ENCODE results near the gene ATPAF1.

Gene ATPAF1

GRCh38 chr1:46650491-46650890 lies 17.7 kb downstream of the ATPAF1 start:
- no peak for DNase-seq (ENCODE audit: low read depth in 2 of 2)

GRCh38 chr1:46649764-46650163 lies 18.4 kb downstream of the ATPAF1 start:
- no peak for DNase-seq (ENCODE audit: low read depth in 2 of 2)

GRCh38 chr1:46647611-46648010 lies 20.6 kb downstream of the ATPAF1 start:
- no peak for DNase-seq (ENCODE audit: low read depth in 2 of 2)

DNA sequence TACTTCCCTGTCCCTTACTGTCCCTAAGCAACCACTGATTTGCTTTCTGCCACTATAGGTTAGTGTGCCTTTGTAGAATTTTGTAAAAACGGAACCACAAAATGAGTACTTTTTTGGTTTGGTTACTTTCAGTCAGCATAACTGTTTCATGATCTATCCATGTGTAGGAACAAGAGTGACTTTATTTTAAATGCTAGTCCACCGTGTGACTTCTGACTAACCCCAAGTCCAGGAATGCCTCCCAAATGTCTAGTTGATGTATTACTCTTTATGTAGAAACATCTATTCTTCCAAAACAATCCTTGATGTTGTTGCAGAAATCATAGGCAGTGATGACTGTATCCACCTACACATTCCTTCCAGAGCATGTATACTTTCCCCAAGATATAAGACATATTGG lies 21.3 kb downstream of the ATPAF1 start:
- DNase-seq (ENCODE audit: low read depth in 2 of 2), result no peak

DNA sequence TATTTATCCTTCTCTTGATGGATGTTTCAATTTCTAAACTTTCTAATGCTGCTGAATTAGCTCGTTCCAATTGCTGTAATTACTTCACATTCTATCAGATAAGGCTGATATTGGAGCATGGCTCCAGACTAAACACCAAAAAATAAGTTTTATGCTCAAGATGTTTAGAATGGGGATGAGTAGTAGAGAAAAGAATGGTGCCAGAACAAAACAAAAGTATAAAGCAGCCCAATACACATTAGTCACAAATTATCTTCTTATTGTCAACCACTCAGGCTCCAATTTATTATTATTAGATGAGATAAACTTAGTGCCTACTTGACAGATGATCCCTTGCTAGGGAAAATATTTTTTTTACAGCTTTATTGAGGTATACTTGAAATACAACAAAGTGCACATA lies 21.8 kb downstream of the ATPAF1 start:
- DNase-seq (ENCODE audit: low read depth in 2 of 2), result no peak

DNA sequence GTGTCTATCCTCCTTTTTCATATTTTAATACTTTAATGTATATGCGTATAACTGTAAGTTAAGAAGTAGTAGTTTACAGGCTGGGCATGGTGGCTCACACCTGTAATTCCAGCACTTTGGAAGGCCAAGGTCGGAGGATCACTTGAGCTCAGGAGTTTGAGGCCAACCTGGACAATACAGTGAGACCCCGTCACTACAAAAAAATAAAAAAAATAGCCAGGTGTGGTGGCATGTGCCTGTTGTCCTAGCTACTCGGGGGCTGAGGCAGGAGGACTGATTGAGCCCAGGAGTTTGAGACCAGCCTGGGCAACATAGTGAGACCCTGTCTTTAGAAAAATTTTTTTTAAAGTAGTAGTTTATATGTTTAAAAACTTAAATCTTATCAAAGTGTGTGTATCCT lies 22.3 kb downstream of the ATPAF1 start:
- no peak for DNase-seq (ENCODE audit: low read depth in 2 of 2)

- no peak for DNase-seq (ENCODE audit: low read depth in 2 of 2)
Observed at GRCh38 chr1:46643368-46643775, 24.8 kb downstream of the ATPAF1 start.

- no peak for DNase-seq (ENCODE audit: low read depth in 2 of 2)
Observed at GRCh38 chr1:46642115-46642680, 26.0 kb downstream of the ATPAF1 start.

DNA sequence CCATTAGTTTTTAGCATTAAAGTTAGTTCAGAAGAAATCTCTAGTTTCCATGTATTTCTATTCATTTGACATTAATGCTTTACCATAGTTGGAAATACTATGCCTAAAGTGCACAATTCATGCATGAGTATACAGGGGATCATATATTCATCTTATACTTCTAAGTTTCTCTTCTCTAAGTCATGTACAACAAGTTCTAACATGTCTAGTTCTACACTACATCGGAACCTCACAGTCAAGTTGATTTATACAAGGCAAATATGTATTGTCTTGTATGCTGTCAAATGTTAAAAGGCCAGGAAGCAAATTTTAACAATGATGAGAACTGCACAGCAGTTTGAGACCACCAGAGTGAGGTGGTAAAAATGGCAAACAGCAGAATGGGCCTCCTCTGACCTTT lies 28.6 kb downstream of the ATPAF1 start:
- DNase-seq (ENCODE audit: low read depth in 2 of 2), result no peak

DNA sequence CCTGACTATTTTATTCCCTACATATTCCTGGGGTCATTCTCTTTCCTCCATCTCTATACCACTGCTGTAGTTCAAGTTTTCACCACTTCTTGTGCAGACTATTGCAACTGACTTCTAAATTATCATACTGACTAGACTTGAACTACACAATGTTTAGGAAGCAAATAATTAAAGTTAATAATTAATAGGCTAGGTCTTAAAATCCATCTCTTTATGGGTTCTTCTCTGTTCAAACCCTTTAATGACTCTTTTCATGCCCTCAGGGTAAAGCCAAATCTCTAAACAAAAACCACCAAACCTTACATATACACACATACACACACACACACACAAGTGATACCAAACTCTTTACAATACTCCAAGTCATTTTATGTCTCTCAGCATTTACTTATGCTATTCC lies 29.2 kb downstream of the ATPAF1 start:
- no peak for DNase-seq (ENCODE audit: low read depth in 2 of 2)

DNA sequence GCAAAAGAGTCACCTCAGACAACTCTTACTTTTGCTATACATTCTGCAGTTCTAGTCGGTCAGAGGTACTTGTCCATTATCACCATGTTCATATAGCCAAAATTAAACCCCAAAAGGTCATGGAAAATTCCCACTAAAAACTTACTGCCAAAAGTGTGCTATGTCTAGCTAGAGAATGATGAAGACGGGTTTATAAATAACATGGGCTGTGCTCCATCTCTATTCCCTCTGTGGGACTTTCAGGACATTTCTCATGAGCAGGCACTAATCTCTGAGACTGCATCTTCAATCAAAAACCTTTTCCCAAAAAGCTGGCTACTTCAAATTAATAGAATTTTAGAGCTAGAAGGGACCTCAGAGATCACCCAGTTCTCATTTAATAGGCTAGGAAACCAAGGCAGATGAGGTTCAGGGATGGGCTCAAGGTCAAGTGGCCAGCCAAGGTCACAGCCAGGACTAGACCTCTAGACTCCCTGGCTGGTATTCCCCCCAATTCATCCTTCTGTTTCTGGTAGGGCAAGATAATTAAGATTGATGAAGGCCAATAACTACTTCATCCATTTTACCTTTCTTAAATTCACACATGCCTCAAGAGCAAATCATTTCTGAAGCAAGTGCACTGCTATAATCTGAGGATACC lies 30.6 kb downstream of the ATPAF1 start:
- DNase-seq (ENCODE audit: low read depth in 2 of 2), result no peak

DNA sequence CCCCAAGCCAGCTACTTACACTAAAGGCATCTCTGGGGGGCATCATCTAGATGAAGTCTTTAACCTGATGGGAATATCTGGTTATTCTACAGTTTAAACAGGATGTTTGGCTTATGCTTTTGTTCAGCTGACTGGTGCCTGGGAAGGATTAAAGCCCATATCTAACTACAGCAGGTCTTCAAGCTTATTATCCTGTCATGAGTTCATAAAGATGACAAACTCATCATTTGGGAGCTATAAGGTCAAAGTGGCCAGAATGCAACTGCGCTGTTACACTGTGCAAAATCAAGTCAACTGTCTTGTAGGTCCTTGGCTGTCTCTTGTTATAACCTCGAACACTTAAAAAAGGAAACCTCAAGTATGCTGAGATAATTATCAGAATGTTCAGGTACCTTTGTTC lies 33.0 kb downstream of the ATPAF1 start:
- DNase-seq (ENCODE audit: low read depth in 2 of 2), result no peak

GRCh38 chr1:46630719-46631118 lies 37.4 kb downstream of the ATPAF1 start:
- no peak for DNase-seq (ENCODE audit: low read depth in 2 of 2)

GRCh38 chr1:46623743-46624644 lies 44.2 kb downstream of the ATPAF1 start:
- DNase-seq (ENCODE audit: low read depth in 2 of 2), result no peak

GRCh38 chr1:46622344-46622743 lies 45.8 kb downstream of the ATPAF1 start:
- no peak for DNase-seq (ENCODE audit: low read depth in 2 of 2)

GRCh38 chr1:46621930-46622329 lies 46.2 kb downstream of the ATPAF1 start:
- no peak for DNase-seq (ENCODE audit: low read depth in 2 of 2)

GRCh38 chr1:46619656-46620258 lies 48.4 kb downstream of the ATPAF1 start:
- DNase-seq (ENCODE audit: low read depth in 2 of 2), result no peak

- no peak for DNase-seq (ENCODE audit: low read depth in 2 of 2)
Observed at GRCh38 chr1:46618754-46619415, 49.3 kb downstream of the ATPAF1 start.

GRCh38 chr1:46617833-46618232 lies 50.3 kb downstream of the ATPAF1 start:
- DNase-seq (ENCODE audit: low read depth in 2 of 2), result no peak

DNA sequence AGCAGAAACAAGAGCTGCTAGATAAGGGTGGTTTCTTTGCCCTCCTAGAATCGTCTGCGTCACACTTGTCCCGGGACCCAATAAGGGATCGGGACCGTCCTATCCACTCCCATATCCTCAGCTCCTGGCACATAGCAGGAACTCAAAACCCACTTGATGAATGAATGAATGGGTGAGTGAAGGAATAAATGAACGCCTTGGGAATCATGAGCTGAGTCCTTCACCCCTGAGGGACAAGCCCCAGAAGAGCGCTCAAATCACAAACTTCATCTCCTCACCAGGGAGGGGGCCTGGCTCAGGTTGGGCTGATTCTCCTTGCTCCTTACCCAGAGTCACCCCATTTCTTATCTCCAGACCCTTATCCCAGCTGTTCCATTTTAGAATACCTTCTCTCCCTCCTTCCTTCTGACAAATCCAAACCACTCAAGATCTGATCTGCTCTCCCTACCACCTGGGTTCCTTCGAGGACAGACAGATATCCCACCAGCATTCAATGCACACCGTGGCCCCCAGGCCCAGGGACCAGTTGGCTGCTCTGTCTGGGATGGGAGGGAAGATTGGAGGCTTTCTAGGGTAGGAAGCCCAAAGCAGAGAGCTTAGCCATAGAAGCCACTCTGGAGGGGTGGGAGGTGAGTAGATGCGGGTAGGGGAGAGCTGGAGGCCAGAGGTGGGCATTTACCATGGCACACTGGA lies 50.9 kb downstream of the ATPAF1 start:
- no peak for DNase-seq (ENCODE audit: low read depth in 2 of 2)

Measured in stimulated activated CD4-positive, alpha-beta T cell treated with anti-CD3 and anti-CD28 coated beads, Interleukin-1b, Interleukin-23, amount 100 ng/mL, for 1 hour (primary cell).